ENCODE data around the gene BMP6.

DNA sequence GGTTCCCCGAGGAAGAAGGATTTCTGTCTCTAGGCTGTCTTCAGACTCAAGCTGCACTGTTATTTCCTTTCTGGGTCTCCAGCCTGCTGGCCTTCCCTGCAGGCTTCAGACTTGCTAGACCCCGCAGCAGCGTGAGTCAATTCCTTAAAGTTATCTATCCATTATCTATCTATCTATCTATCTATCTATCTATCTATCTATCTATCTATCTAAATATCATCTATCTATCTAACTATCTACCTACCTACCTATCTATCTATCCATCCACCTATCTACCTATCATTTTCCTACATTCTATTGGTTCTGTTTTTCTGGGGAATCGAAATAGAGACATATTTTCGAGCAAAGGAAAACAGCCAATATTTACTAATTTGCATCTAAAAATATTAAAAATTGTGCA, 48.7 kb upstream of the BMP6 start:
- TF ChIP-seq, protein P1, sequence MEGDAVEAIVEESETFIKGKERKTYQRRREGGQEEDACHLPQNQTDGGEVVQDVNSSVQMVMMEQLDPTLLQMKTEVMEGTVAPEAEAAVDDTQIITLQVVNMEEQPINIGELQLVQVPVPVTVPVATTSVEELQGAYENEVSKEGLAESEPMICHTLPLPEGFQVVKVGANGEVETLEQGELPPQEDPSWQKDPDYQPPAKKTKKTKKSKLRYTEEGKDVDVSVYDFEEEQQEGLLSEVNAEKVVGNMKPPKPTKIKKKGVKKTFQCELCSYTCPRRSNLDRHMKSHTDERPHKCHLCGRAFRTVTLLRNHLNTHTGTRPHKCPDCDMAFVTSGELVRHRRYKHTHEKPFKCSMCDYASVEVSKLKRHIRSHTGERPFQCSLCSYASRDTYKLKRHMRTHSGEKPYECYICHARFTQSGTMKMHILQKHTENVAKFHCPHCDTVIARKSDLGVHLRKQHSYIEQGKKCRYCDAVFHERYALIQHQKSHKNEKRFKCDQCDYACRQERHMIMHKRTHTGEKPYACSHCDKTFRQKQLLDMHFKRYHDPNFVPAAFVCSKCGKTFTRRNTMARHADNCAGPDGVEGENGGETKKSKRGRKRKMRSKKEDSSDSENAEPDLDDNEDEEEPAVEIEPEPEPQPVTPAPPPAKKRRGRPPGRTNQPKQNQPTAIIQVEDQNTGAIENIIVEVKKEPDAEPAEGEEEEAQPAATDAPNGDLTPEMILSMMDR (IDR thresholded peaks at IDR 0.05), result no peak
- no peak for TF ChIP-seq POLR2A (IDR thresholded peaks at IDR 0.05)
- no peak for TF ChIP-seq POLR2AphosphoS5 (IDR thresholded peaks at IDR 0.05)
- no peak for TF ChIP-seq EP300 (IDR thresholded peaks at IDR 0.05)
